Measurements from ENCODE around the gene CDH18. TPM values are rescaled to one million over a fixed set of nuclear protein-coding genes. Genes with fewer than 3 reads are reported as not detected.

The CDH18 gene
- polyA plus RNA-seq, 6 donors from 2014 or later, result not detected

DNA sequence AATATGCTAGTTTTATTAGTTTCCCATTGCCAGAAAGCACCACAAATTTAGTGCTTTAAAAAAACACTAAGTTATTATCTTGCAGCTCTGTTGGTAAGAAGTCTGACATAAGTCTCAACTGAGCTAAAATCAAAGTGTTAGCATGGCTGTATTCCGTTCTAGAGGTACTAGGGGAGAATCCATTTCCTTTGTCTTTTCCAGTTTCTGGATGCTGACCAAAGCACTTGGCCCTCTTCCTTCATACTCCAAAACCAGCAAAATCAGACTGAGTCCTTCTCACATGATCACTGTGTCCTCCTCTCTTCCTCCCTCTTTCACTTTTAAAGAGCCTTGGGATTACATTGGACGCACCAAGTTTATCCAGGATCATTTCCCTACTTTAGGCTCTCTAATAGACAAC lies 9.5 kb downstream of the CDH18 start:
- H3K4me3 Mint-ChIP-seq, result no peak overlapping the region
- H3K4me1 Mint-ChIP-seq, result no peaks in the 10 kb centered on the region
- H3K27ac Mint-ChIP-seq, result no peak overlapping the region
- H3K27me3 Mint-ChIP-seq, result no peaks in the 10 kb centered on the region
- no peak for DNase-seq
- H3K36me3 Mint-ChIP-seq, result no peaks in the 10 kb centered on the region
- peaks cover 0 to 9% (median 3%) of the 10 kb centered on the region in 7 donors for H3K9me3 Mint-ChIP-seq
- no peak for ATAC-seq (ENCODE audit: low read depth in 2 of 2)

DNA sequence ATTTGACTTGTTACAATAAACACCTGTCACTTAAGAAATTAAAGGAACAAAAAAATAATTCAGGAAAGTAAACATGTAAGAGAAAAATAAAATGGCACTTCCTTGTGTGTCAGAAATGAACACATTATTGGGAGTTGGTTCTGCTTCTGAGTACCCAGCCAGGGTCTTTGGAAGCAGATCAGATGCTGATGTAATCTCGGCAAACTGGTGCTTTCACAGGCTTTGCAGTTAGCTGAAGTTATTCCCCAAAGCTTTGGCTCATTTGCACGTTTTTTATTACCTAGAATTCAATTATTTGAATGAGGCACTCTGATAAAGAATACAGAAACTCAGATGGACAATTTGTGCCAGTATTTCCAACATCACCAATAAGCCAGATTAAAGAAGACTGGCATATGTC lies 10.9 kb downstream of the CDH18 start:
- Mint-ChIP-seq H3K4me1 (no peaks in the 10 kb centered on the region), H3K36me3 (no peaks in the 10 kb centered on the region), H3K9me3 (peaks cover 0 to 9% (median 3%) of the 10 kb centered on the region in 7 donors)

DNA sequence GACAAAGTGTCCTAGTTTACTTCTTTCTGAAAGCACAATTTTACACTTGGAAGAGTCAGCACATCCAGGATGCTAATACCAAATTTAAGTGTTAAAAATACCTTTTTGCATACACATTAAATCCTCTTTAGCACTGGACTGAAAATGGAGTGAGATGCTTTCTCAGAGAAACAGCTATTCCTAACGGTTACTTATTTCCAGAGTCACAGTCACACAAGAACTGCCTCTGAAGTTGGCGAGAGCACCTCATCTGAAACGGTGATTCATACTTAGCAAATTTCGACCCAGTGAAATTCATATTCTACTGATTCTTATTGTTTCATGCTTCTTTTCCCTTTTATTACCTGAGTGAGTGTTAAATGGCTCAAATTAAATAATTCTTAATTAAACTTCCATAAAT lies 12.2 kb downstream of the CDH18 start:
- H3K9me3 Mint-ChIP-seq, result peaks cover 0 to 9% (median 3%) of the 10 kb centered on the region in 7 donors
- DNase-seq, result no peak
- no peaks in the 10 kb centered on the region for H3K27me3 Mint-ChIP-seq
- no peak overlapping the region for H3K27ac Mint-ChIP-seq
- no peaks in the 10 kb centered on the region for H3K36me3 Mint-ChIP-seq
- H3K4me1 Mint-ChIP-seq, result no peaks in the 10 kb centered on the region
- ATAC-seq (ENCODE audit: low read depth in 2 of 2), result no peak
- no peak overlapping the region for H3K4me3 Mint-ChIP-seq

More for the DNA sequence above, 10.9 kb downstream of the CDH18 start:
- no peak overlapping the region for H3K4me3 Mint-ChIP-seq
- H3K27me3 Mint-ChIP-seq, result no peaks in the 10 kb centered on the region
- no peak for DNase-seq
- ATAC-seq (ENCODE audit: low read depth in 2 of 2), result no peak
- H3K27ac Mint-ChIP-seq, result no peak overlapping the region

DNA sequence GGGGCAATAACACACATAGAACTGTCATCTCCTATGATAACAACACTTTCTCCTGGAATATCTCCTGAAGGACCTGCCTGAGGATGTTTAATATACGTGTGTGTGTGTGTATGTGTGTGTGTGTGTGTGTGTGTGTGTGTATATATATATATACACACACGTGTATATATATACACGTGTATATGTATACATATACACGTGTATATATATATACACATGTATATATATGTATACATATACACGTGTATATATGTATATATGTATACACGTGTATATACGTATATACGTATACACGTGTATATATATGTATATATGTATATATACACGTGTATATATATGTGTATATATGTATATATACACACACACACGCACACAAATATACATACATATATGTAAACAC lies 27.5 kb downstream of the CDH18 start:
- no peaks in the 10 kb centered on the region for H3K4me1 Mint-ChIP-seq
- no peak overlapping the region for H3K4me3 Mint-ChIP-seq
- no peak for ATAC-seq (ENCODE audit: low read depth in 2 of 2)
- peaks cover 0 to 11% (median 2%) of the 10 kb centered on the region in 7 donors for H3K9me3 Mint-ChIP-seq
- H3K27me3 Mint-ChIP-seq, result no peaks in the 10 kb centered on the region
- H3K36me3 Mint-ChIP-seq, result no peaks in the 10 kb centered on the region
- DNase-seq, result no peak
- no peak overlapping the region for H3K27ac Mint-ChIP-seq

DNA sequence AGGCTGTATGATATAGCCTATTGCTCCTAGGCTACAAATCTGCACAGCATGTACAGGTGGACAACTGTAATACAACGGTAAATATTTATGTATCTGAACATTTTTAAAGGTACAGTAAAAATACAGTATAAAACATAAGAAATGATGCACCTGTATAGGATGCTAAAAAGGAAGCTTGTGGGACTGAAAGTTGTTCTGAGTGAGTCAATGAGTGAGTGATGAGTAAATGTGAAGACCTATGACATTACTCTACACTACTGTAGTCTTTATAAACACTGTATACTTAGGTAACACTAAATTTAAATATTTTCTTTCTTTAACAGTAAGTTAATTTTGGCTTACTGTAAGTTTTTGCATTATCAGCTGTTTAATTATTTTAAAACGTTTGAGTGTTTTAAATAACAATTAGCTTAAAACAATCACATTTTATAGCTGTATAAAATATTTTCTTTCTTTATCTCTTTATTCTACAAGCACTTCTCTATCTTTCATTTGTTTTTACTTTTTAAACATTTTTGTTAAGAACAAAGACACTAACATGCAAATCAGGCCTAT lies 28.1 kb downstream of the CDH18 start:
- Mint-ChIP-seq H3K27me3 (no peaks in the 10 kb centered on the region), H3K36me3 (no peaks in the 10 kb centered on the region), H3K9me3 (peaks cover 0 to 11% (median 2%) of the 10 kb centered on the region in 7 donors), H3K4me1 (no peaks in the 10 kb centered on the region), H3K27ac (no peak overlapping the region), H3K4me3 (no peak overlapping the region)
- no peak for DNase-seq
- ATAC-seq (ENCODE audit: low read depth in 2 of 2), result no peak

GRCh38 chr5:19950897-19951296 lies 37.1 kb downstream of the CDH18 start:
- Mint-ChIP-seq H3K9me3 (peaks cover 0 to 4% (median 0%) of the 10 kb centered on the region in 7 donors), H3K36me3 (no peaks in the 10 kb centered on the region), H3K27ac (no peak overlapping the region), H3K4me3 (no peak overlapping the region), H3K27me3 (no peaks in the 10 kb centered on the region), H3K4me1 (no peaks in the 10 kb centered on the region)
- ATAC-seq (ENCODE audit: low read depth in 2 of 2), result no peak
- no peak for DNase-seq

DNA sequence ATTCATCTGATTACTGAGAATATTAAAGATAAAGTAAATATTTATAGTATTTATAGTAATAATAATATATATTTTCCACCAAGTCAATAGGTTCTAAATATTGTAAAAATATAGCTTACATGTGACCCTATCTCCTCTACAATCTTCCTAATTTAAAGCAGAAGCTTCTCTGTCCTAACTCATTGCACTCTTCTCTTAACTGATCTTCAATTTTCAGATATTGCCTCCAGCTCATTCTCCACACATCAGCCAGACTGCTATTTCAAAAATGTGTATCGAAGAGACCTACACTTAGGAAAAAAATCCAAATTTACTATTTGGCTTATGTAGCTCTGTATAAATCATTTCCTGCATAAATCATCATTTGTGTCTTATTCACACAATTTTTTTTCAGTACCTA lies 47.8 kb downstream of the CDH18 start:
- Mint-ChIP-seq H3K9me3 (peaks cover 0 to 14% (median 3%) of the 10 kb centered on the region in 7 donors), H3K27ac (no peak overlapping the region), H3K4me3 (no peak overlapping the region), H3K4me1 (no peaks in the 10 kb centered on the region), H3K27me3 (no peaks in the 10 kb centered on the region), H3K36me3 (no peaks in the 10 kb centered on the region)
- no peak for DNase-seq
- ATAC-seq (ENCODE audit: low read depth in 2 of 2), result no peak

DNA sequence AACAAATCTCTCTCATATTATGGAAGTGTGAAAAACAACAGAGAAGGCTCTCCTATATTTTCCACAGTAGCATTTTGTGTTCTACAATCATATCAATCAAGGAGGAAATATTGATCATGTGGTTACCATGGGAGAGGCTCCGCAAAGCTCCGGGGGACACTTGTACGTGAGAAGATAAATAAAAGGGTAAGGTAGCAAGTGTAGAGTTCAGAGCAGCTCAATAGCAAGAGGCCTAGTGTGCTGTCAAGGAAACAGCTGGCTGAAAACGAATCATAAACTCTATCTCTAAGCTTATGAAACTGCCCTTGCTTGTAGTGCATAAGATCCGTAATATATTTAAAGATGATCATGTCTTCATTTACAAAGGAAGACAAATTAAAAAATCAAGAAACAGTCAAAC lies 57.5 kb downstream of the CDH18 start:
- no peak for ATAC-seq (ENCODE audit: low read depth in 2 of 2)
- Mint-ChIP-seq H3K36me3 (no peaks in the 10 kb centered on the region), H3K4me1 (no peaks in the 10 kb centered on the region), H3K9me3 (peaks cover 0 to 5% (median 0%) of the 10 kb centered on the region in 7 donors), H3K27ac (no peak overlapping the region), H3K27me3 (no peaks in the 10 kb centered on the region), H3K4me3 (no peak overlapping the region)
- no peak for DNase-seq

DNA sequence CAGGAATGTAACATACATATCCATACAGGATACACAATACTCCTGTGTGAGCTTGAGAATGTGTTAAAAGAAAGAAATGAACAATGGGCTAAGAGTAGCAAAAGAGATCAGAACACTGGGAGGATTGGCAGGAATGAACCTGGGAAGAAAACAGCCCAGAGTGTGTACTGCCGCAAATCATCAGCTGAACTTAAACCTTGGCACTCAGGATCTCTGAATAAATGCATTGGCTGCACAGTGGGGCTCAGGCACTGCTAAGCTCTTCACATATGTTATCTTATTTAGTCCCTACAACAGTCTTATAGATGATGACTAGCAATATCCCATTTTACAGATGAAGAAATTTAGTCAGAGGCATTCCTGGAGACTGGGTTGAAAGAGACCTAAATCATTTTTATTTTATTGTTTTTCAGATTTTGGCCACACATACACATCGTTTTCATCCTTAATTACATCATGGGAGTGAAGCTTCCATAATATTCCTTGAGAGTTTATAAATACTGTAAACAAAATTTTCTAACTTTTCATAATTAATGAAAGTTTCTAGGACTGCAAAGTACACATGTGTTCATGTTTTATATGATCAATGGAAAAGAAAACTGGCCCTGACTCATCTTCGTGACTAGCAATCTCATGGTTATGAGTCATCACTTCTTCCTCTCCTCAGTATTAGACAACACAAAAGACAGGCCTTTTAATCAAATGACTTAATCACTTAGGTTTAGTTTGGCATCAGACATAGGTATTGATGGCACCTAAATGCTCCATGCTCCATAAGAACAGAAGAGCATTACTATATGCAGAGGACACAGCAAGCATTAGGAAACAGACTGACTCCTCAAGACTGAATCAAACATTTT lies 59.2 kb downstream of the CDH18 start:
- H3K36me3 Mint-ChIP-seq, result no peaks in the 10 kb centered on the region
- H3K27me3 Mint-ChIP-seq, result no peaks in the 10 kb centered on the region
- H3K4me1 Mint-ChIP-seq, result no peaks in the 10 kb centered on the region
- DNase-seq (no peak), ATAC-seq (ENCODE audit: low read depth in 2 of 2) (no peak)
- H3K27ac Mint-ChIP-seq, result no peak overlapping the region
- peaks cover 0 to 5% (median 2%) of the 10 kb centered on the region in 7 donors for H3K9me3 Mint-ChIP-seq
- H3K4me3 Mint-ChIP-seq, result no peak overlapping the region

GRCh38 chr5:19927919-19928318 lies 60.1 kb downstream of the CDH18 start:
- H3K4me1 Mint-ChIP-seq, result no peaks in the 10 kb centered on the region
- peaks cover 0 to 5% (median 2%) of the 10 kb centered on the region in 7 donors for H3K9me3 Mint-ChIP-seq
- DNase-seq (no peak), ATAC-seq (ENCODE audit: low read depth in 2 of 2) (no peak)
- no peaks in the 10 kb centered on the region for H3K36me3 Mint-ChIP-seq
- H3K4me3 Mint-ChIP-seq, result no peak overlapping the region
- no peak overlapping the region for H3K27ac Mint-ChIP-seq
- no peaks in the 10 kb centered on the region for H3K27me3 Mint-ChIP-seq

- peaks cover 0 to 5% (median 2%) of the 10 kb centered on the region in 7 donors for H3K9me3 Mint-ChIP-seq
- no peak overlapping the region for H3K4me3 Mint-ChIP-seq
- H3K4me1 Mint-ChIP-seq, result no peaks in the 10 kb centered on the region
- H3K27me3 Mint-ChIP-seq, result no peaks in the 10 kb centered on the region
- no peak overlapping the region for H3K27ac Mint-ChIP-seq
- no peaks in the 10 kb centered on the region for H3K36me3 Mint-ChIP-seq
- DNase-seq (no peak), ATAC-seq (ENCODE audit: low read depth in 2 of 2) (no peak)
Observed at GRCh38 chr5:19927170-19927569, 60.8 kb downstream of the CDH18 start.

GRCh38 chr5:19923742-19924141 lies 64.3 kb downstream of the CDH18 start:
- ATAC-seq (ENCODE audit: low read depth in 2 of 2) (no peak), DNase-seq (no peak)
- no peak overlapping the region for H3K4me3 Mint-ChIP-seq
- H3K9me3 Mint-ChIP-seq, result peaks cover 0 to 3% (median 0%) of the 10 kb centered on the region in 7 donors
- no peaks in the 10 kb centered on the region for H3K36me3 Mint-ChIP-seq
- H3K4me1 Mint-ChIP-seq, result no peaks in the 10 kb centered on the region
- no peak overlapping the region for H3K27ac Mint-ChIP-seq
- no peaks in the 10 kb centered on the region for H3K27me3 Mint-ChIP-seq

DNA sequence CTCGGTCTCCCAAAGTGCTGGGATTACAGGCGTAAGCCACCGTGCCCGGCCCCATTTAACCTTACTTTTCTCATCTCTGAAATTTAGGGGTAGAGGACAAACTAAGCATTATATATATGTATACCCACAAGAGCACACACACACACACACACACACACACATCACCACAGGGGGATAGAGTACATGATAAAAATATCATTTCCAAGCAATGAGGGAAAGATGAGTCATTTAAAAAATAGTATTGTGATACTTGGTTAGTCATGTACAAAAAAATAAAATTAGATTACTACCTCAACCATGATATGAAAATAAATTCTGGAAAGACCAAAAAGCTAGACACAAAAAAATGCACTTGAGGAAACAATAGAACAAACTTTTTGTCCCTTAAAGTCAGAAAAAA lies 67.2 kb downstream of the CDH18 start:
- H3K27me3 Mint-ChIP-seq, result no peaks in the 10 kb centered on the region
- H3K27ac Mint-ChIP-seq, result no peak overlapping the region
- no peaks in the 10 kb centered on the region for H3K36me3 Mint-ChIP-seq
- ATAC-seq (ENCODE audit: low read depth in 2 of 2) (no peak), DNase-seq (no peak)
- H3K4me1 Mint-ChIP-seq, result no peaks in the 10 kb centered on the region
- peaks cover 0 to 7% (median 2%) of the 10 kb centered on the region in 7 donors for H3K9me3 Mint-ChIP-seq
- no peak overlapping the region for H3K4me3 Mint-ChIP-seq

- Mint-ChIP-seq H3K4me3 (no peak overlapping the region), H3K27me3 (no peaks in the 10 kb centered on the region), H3K4me1 (no peaks in the 10 kb centered on the region), H3K9me3 (peaks cover 0 to 7% (median 0%) of the 10 kb centered on the region in 7 donors), H3K36me3 (no peaks in the 10 kb centered on the region), H3K27ac (no peak overlapping the region)
- no peak for DNase-seq
- ATAC-seq (ENCODE audit: low read depth in 2 of 2), result no peak
Observed at GRCh38 chr5:19918780-19919179, 69.2 kb downstream of the CDH18 start.
